Measurements from ENCODE around the gene FBXO24.

Gene FBXO24

DNA sequence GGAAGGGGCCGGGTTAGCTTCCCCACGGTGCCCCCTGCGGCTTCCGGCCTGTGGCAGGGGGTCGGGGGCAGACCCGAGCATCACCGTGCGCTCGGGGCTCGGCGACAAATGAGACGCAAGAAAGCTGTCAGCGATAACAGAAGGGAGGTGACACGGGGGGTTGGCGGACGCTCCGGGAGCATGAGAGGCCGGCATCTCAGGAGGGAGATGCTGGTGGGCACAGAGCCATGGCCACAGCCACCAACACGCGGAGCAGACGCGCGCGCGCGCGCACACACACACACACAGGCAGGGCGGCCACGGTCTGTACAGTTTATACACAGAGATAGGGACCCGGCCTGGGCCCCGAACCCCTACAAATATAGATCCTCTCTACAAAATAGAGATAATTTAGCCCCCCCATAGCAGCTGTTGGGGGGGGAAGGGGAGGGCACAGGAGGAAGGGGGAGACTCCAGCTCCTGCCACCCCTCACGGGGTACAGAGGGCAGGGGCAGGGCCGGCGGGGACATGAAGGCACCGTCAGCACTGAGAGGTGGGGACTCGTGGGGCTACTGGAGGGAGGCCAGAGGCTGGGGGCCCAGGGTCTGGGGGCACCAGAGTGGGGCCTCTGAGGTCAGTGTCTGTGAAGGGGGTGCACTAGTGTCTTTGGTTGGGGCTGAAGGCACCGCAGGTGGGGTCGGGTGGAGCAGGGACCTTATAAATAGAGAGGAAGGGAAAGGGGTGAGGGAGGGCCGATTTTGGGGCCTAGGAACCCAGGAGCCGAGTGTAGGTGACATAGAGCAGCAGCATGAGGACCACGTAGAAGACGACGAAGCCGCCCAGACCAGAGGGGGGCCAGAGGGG, 11.5 kb upstream of the FBXO24 start:
- no peak for DNase-seq (ENCODE audit: low spot score)

DNA sequence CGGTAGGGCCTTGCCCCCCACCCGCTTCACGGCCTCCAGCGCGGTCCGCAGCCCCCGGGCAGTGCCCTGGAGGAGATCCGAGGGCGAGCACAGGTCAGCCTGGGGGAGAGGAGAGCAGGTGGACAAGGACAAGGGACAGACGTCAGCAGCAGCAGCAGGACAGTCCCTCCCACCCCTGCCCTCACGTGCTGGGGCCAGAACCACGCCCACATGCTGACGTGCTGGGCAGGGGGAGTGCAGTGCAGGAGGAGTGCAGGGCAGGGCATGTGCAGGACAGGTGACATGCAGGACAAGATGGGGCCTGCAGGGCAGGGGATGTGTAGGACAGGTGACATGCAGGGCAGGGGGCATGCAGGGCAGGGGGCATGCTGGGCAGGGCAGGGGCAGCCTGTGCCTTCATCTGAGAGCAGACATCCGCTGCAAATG, 10.9 kb upstream of the FBXO24 start:
- DNase-seq (ENCODE audit: low spot score): no peak

DNA sequence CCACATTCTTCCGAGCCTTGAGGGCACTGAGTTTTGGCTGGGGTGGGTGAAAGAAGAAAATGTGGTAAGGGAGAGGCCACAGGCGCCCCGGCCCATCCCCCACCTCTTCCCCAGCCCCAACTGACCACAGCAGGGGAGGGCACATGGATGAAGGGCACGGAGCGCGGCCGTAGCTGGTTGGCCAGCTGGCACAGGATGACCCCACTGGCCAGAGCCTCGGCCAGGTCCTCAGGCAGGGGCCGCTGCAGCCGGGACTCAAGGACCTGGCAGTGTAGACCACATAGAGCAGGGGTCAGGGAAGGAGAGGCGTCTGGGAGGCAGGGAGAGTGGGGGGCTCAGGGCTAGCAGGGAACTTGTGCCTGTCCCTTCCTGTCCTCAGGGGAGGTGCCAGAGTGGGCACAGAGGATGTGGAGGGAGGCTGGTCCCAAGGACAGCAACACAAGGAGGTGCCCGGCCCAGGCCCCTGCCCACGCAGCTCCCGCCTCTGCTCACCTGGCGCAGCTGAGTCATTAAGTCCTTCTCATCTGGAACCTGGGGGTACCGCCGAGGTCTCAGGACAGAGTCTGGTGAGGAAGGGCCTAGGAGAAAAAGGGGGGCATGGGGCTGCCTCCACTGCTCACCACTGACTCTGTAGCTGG, 10.3 kb upstream of the FBXO24 start:
- DNase-seq (ENCODE audit: low spot score): no peak

DNA sequence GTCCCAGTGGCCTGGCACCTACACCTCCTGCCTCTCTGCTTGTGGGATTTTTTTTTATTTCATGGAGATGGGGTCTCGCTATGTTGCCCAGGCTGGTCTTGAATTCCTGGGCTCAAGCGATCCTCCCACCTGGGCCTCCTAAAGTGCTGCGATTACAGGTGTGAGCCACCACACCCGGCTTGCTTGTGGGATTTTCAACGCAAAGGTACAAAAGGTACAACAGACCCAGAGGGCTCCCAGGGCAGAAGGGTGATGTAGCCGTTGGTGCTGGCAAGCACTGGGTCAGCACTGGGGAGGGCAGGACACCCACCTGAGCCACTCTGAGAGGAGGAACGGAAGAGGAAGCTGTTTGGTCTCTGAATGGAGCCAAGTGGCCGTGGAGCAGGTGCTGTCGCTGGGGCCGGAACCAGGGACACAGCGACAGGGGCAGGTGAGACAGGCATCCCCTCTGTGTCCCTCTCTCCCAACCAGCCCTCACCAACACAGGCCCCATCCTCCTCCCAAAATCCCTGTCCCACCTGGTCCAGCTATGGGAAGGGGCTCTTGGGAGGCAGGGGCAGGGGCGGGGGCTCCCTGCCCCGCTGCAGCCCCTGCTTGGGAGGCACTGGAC, 9.6 kb upstream of the FBXO24 start:
- DNase-seq (ENCODE audit: low spot score): no peak

DNA sequence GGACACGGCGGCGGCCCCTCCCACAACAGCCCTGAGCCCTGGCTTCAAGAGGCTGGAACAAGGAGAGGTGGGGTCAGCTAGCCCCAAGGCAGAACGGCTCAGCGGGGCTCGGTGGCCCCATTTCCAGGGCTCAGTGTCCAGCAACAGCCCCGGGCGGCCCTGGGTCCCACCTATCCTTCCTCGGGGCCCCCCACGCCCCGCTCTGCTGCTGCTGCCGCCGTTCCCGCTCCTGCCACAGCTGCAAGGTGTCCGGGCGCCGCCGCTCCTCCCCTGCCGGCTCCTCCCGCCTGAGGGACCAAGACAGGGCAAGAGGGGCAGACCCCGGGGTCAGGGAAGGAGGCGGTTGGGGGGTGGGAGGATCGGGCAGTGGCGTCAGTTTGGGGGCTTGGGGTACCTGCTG, 9.0 kb upstream of the FBXO24 start:
- no peak for DNase-seq (ENCODE audit: low spot score)

DNA sequence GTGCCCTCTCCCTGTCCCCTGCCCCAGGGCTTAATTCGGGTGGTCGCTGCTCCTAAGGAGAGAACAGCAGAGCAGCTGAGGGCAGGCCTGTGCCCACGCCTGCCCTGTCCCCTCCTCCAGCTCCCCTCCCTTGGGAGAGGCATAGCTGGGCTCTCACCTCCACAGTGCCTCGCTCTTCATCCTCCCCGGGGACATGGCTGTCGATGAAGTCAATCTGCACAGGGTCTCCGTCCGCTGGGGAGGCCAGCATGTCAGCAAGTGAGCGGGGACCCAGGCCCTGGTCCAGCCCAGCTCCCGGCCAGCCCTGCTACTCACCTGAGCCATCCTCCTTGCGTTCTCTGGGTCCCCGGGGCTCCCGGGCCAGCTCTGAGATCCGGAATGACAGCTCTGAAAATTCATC, 8.6 kb upstream of the FBXO24 start:
- DNase-seq (ENCODE audit: low spot score): no peak

DNA sequence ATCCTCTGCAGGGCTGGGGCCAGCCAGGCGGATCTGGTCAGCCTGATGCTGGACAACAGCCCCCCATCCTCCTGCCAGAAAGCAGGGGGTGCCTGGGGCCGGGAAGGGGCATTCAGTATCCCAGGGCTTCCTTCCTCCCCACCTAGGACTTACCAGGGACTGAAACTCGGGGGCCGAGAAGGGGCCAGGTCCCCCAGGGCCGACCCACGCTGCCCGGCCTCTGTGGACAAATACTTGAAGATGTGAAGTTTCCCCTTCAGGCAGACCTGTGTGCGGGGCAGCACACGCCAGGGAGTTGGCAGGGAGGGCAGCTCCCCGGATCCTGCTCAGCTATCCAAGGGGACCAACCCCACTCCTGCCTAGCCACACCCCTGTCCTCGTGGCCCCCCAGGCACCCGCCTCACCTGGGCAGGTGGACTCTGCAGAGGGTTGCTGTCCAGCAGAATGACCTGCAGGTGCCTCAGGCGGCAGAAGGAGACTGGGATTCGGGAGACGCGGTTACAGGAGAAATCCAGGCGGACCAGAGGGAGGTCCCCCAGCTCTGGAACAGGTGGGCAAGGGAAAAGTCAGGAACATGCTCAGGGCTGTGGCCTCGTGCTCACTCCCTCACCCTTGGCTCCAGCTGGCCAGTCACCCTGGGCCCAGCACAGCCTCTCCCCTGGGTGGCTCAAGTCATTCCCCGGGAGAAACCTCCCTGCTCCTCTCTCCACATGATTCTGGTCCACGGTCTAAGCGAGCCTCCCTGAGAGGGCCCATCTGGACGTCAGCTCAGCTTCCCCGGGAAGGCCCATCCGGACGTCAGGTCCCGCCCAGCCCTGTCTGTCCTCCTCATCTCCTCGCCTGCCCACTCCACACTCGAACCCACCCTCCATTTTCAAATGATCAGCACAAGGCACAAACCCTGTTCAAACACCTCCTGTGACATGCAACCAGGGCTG, 7.6 kb upstream of the FBXO24 start:
- no peak for DNase-seq (ENCODE audit: low spot score)

DNA sequence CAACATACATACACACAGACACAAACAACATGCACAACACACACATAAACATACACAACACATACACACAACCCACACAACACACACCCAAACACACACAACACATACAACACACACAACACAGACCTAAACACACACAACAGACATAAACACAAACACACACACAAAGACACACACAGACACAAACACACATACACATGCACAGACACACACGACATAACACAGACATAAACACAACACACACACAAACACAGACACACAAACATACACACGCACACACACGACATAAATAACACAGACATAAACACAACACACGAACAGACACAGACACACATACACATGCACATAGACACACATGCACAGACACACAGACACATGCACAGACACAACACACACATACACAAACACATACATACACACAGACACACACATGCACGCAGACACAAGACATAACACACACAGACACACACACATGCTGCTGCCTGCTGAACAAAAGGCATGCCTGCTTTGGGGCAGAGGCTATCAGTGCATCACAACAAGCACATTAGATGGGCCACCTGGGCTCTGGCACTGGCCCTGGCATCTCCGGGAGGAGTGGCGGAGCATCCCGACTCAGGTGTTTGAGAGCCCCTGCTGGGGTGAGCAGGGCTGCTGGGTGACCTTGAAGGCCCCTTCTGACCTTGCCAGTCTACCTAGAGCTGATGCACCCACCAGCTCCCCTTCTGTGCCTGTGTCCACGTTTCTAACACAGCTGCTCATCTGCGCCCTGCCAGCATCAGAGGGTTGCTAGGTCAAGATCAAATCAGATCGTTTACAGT, 5.5 kb upstream of the FBXO24 start:
- no peak for DNase-seq (ENCODE audit: low spot score)

DNA sequence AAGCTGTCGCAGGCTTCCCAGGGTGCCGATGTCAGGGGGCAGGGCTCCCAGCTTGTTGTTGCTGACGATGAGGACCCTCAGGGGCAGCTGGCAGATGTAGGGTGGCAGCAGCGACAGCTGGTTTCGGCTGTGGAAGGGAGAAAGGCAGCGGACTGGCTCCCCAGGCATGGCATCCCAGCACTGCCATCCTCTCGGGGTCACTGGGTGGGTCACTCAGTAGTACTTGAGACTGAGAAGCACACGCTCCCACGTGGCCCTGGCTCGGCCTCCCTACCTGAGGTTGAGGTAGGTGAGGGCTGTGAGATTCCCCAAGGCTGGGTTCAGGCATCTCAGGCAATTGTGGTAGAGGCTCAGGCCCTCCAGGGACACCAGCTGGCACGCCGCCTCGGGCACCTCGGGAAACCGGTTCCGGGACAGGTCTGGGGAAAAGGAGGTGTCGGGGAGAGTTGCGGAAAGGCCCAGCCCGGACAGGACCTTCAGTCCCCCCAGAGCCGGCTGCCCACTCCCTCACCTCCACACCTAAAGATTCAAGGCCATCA, 4.0 kb upstream of the FBXO24 start:
- DNase-seq (ENCODE audit: low spot score): no peak

DNA sequence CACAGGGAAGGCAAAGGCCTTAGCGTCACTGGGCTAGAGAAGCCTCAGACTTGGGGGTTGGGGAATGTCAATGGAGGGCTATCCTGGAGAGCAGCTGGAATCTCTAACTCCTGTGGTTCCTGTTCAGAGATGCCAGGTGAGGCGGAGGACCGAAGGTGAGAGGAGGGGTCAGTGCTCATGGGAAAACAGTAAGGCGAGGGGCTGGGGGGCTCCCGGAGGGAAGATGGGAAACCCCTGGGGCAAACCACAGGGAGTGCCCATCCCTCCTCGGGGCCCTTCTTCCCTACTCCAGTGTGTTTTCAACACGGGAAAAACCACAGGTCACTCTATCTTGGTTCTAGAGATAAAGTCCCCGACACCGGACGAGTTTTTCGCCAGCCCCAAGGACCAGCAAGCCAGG, 3.5 kb upstream of the FBXO24 start:
- DNase-seq (ENCODE audit: low spot score): no peak

DNA sequence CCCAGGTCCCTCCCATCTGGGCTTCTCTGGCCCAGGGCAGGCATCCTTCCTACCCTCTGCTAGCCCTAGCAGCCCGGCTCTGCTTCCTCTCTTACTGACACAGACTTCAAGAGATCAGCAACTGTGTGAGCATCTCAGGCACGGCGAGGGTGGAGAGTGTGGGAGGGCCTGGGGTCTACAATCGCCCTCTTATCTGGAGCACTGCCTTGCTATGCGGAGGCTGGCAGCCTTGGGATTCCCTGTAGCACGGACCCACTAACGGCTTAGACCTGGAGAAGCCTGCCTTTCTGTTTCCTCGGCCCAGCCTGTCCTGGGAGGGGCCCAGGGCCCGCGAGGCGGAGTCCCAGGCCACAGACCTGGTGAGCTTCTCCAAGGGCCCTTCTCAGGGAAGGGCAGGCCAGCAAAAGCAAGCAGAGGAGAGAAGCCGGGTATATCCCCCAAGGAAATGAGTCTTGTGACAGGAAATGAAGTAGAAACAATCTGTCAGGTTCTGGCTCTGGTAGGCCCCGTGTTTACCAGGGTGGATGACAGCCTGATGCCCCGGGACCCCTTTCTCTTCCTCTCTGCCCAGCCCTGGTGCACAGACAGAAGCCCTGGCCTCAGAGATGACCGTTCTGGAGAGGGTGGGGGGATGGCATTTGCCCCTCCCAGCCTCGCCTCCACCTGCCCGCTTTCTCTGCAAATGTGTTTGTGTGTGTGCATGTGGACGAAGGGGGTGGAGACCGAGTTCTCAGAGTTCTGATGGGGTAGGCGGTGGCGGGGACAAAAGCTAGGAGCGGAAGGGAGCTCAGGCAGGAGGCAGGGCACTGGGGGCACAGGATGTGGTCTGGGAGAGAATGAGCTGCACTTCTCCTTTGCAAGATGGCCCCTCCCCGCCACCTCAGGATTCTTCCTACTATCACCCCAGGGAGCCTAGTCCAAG, 2.7 kb upstream of the FBXO24 start:
- no peak for DNase-seq (ENCODE audit: low spot score)

DNA sequence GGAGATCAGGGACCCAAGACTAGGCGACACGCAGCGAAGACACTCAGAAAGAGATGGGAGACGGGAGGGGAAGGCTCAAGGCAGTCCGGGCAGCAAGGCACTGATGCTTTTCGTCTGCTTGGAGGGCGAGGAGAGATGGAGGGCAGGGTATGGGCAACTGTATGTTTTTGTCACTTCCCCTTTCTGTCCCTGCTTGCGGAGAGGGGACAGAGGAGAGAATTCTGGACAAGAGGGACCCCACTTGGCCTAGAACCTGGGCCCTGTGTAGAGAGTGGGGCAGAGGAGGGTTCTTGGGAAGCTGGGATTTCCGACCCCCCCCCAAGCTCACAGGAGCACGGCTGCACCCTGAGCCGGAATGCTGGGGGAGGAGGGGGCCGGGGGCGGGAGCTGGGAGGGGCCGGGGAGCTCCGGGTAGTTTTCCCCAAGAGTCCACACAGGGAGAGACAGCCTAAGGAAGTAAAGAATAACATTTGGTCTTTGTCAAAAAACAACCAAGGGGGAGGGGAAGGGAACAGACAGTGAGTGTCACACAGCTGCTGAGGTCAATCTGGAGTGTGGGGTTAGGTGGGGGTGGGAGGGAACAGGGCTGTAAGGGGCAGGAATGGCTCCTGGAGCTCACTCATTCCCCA, 2.0 kb upstream of the FBXO24 start:
- DNase-seq (ENCODE audit: low spot score): no peak

DNA sequence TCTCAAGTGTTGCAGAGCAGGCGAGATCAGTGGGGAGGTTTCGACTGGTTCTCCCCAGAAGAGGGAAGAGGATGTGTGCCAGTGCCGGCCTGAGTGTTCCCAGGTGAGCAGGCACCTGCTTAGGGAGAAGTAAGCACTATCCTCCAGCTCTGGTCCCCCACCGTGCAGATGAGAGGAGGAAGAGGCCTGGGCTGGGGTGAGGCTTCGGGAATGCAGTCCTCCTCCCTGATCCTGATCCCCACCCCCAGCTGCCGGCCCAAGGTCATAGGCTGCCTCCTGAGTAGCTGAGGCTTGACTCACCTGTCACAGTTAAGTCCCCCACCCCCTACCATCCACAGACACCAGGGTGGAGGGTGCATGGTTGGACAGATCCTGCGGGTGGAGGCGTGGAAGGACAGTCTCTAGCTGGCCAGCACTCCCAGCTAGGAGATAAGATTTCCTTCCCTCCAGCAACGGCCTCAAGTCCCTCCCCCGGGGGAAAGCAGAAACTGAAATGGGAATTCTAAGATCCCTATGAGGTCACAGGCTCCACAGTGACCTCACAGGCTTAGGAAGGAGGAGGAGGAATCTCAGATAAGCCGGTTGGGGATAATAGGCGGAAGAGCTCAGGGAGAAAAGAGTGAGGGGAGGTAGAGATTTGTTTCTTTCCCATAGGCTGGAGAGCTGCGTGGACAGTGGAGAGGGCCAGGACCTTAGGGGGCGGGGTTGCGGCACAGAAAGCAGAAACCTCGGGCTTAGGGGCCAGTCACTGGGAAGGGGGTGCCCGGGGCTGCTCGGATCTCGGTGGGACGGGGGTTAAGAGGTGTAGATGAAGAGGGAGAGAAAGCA, 1.2 kb upstream of the FBXO24 start:
- peak; percentile 32 for DNase-seq (ENCODE audit: low spot score)

DNA sequence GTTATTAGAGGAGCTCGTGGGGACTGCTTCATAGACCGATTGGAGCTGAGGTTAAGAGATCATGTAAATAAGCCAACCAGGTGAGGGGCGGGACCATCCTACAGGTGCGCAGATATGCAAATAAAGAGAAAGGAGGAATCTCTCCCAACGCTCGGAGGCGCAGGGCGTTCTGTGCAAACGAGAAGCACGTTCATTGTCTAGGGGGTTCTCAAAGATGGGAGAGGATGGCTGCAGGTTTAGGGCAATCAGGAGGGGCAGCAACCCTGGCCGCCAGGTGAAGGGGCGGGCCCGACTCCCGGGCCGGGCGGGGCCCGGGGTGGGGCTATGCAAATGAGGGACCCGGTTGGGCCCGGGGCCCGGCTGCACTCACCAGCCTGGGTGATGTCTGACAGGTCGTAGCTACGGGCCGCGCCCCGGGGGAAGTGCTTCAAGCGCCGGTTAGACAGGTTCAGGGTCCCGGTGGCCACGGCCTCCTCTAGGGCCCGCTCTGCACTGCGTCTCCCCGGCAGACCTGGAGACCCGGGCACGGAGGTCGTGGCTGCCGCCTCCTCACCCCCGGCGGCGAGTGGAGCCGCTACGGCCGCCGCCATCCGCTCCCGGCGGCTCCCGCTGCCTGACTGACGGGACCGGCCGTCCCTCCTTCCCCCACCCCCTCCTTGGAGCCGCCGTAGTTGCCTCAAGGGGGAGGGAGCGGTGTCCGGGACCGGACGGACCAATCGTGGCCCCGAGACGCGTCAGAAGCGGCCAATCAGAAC, 440 bp upstream of the FBXO24 start, which contains the start of gene LRCH4:
LRCH4 (minus strand) TSS at position 619 of the 755 bp plus-strand sequence; CDS start at position 590, 29 bp downstream.
- peak; percentile 38 for DNase-seq (ENCODE audit: low spot score)

DNA sequence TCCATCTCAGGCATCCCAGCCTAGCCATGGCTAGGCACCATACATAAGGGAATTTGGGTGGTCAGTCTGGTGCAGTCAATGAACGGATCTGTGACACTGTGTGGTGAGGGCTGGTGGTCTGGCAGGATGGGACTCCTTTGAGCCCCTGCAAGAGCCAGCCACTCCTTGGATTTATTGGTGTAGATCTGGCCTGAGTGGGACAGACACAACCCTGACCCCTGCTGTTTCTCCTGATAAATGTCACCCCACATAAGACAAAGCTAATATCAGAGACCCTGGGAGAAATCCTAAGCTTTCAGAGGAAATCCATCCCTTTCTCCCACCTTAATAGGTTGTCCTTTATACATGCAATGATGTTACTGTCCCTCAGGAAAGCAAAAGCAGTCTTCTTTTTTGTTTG, 2.3 kb downstream of the FBXO24 start:
- peak; percentile 29 for DNase-seq (ENCODE audit: low spot score)

DNA sequence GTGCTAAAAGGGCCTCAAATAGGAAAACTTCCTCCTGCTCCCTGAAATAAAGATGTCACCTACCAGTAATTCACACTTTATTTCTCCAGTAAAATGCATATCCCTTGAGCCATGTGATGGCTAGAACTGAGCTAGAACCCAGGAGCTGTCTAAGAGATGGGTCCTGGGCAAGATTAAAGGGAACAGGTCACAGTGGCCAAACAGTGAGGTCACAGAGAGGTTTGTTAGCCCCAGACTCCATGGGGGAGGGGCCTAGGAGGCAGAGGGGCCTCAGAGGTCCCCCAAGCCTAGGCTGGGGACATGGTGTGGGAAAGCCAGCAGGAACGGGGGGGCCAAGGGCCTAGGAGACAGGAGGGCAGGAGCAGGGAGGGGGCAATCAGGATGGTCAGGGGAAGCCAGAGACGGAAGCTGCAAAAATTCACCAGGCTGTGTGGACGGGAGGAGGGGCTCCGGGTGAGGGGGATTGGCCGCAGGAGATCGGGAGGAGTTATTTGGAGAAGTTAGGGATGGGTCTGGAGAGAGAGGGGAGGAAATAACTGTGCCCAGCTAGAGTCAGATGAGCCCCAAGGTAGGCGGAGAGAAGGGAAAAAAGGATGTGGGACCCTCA, 3.3 kb downstream of the FBXO24 start:
- DNase-seq (ENCODE audit: low spot score): no peak

DNA sequence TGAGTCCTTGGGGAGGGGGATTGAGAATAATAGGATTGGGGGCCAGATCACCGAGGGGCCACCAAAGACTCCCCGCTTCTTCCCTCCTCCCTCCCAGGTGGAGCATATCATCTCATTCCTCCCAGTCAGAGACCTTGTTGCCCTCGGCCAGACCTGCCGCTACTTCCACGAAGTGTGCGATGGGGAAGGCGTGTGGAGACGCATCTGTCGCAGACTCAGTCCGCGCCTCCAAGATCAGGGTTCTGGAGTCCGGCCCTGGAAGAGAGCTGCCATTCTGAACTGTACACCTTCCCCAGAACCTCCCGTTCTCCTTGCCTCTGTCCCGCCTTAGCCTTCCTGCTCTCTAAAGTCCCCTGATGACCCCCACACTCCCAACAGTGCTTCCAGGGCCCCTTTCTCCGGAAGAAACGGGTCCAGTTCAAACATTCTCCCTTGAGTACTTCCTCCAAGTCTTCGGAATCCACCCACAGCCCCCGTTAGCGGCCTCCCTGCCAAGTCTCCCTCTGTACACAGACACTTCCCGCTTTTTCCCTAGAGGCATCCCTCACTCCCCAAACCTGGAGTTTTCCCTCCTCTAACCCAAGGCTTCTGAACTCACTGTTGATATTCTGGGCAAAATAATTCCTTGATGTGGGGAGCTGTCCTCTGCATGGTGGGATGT, 4.1 kb downstream of the FBXO24 start:
- DNase-seq (ENCODE audit: low spot score): no peak
